K562 (cell line): ENCODE measurements around the gene FRMPD4. TPM values are rescaled to one million over a fixed set of nuclear protein-coding genes. Genes with fewer than 3 reads are reported as not detected.

Experiments used
- ATAC-seq: fragments of 200-7000 bp; cut with Tn5 transposase; 3 replicates; pipeline ENCODE4 v1.9.1; 2020; ENCODE audit warnings: moderate library complexity
- BruUV-seq: library from RNA; stranded (reverse); fragments of 400-500 nt; replicated peaks from 2 replicates; lab custom pipeline; 2021; lab: Mats Ljungman, UMichigan
- CTCF ChIA-PET: fragments of 300-600 bp; formaldehyde crosslinking; extraction: SDS; loops from one replicate; lab custom pipeline; 2021; ENCODE audit warnings: low intra/inter-chr PET ratio; lab: Yijun Ruan, JAX
- POLR2A ChIA-PET: fragments of 300-600, 350-650 bp; sonication (Branson Sonifier 250); formaldehyde crosslinking; extraction: SDS; loops from one replicate; lab custom pipeline; 2021; ENCODE audit warnings: antibody characterized with exemption, inconsistent platforms; lab: Yijun Ruan, JAX
- DNase-seq, 4 experiments: peaks; one replicate each; pipeline versions ENCODE4 v3.0.0 to v3.0.0-alpha.2; 2011 to 2018; ENCODE audit warnings: low spot score in 3 of 4, mixed read lengths in 3 of 4; ENCODE audit errors: extremely low read depth in 1 of 4
- FAIRE-seq: peaks from 2 replicates; lab custom pipeline; 2011; peaks lifted over from hg19 to GRCh38; lab: Jason Lieb, UNC
- H2AFZ ChIP-seq: 2 replicates; pipeline ENCODE4 v1.6.0; 2011; ENCODE audit warnings: low read depth, low read length, control low read depth, inconsistent platforms
- H3K27ac ChIP-seq: fragments of 200-600 bp; 3 replicates; pipeline ENCODE4 v1.8.0; 2011; ENCODE audit warnings: low read depth, mild to moderate bottlenecking, control low read depth, inconsistent platforms, low read length, moderate library complexity, mixed read lengths; ENCODE audit errors: extremely low read depth
- H3K27me3 ChIP-seq, 2 experiments: fragments of 300-600 bp in 1 of 2; 2 replicates in 1 of 2; 3 replicates in 1 of 2; pipeline versions ENCODE4 v1.6.0 to v1.8.0; 2011; ENCODE audit warnings: inconsistent platforms in 2 of 2, low read length in 2 of 2, mild to moderate bottlenecking in 1 of 2, mixed read lengths in 1 of 2, moderate library complexity in 1 of 2; ENCODE audit not compliant: control insufficient read depth in 2 of 2, insufficient read depth in 2 of 2
- H3K36me3 ChIP-seq: fragments of 300-600 bp; 3 replicates; pipeline ENCODE4 v1.8.0; 2011; ENCODE audit warnings: mild to moderate bottlenecking, low read length, inconsistent platforms; ENCODE audit not compliant: control insufficient read depth, insufficient read depth
- H3K4me1 ChIP-seq, 2 experiments: fragments of 200-600 bp in 1 of 2; replicated peaks in 1 of 2; 2 replicates in 1 of 2; 3 replicates in 1 of 2; pipeline versions ENCODE4 v1.5.1 to v1.8.0; 2011; ENCODE audit warnings: inconsistent platforms in 2 of 2, low read length in 2 of 2, mild to moderate bottlenecking in 1 of 2, mixed read lengths in 1 of 2, moderate library complexity in 1 of 2; ENCODE audit not compliant: control insufficient read depth in 2 of 2, insufficient read depth in 2 of 2
- H3K4me2 ChIP-seq: 2 replicates; pipeline ENCODE4 v1.6.1; 2011; ENCODE audit warnings: low read length, control low read depth, inconsistent platforms, mixed read lengths; ENCODE audit not compliant: insufficient read depth
- H3K4me3 ChIP-seq: fragments of 200-600 bp; sonication (generic), shearing (Covaris generic); 2 replicates; pipeline ENCODE4 v1.5.1; 2016; ENCODE audit warnings: control low read depth, inconsistent platforms
- H3K79me2 ChIP-seq: fragments of 200-600 bp; 3 replicates; pipeline ENCODE4 v1.8.0; 2011; ENCODE audit warnings: low read length, inconsistent platforms; ENCODE audit not compliant: control insufficient read depth, insufficient read depth
- H3K9ac ChIP-seq, 2 experiments: 2 replicates each; pipeline versions ENCODE4 v1.6.0 to v1.6.1; 2011; ENCODE audit warnings: low read depth in 2 of 2, low read length in 2 of 2, control low read depth in 1 of 2, inconsistent platforms in 1 of 2, mild to moderate bottlenecking in 1 of 2, mixed read lengths in 1 of 2; ENCODE audit not compliant: insufficient read depth in 1 of 2
- H3K9me1 ChIP-seq: one replicate; pipeline ENCODE4 v1.6.0; 2011; ENCODE audit warnings: inconsistent platforms, mild to moderate bottlenecking, low read length, moderate library complexity; ENCODE audit not compliant: control insufficient read depth, insufficient read depth
- H3K9me3 ChIP-seq: replicated peaks from 2 replicates; pipeline ENCODE4 v1.5.1; 2011; ENCODE audit warnings: low read depth, low read length, inconsistent platforms; ENCODE audit not compliant: control insufficient read depth, insufficient read depth
- H4K20me1 ChIP-seq: replicated peaks from 2 replicates; pipeline ENCODE4 v1.6.1; 2011; ENCODE audit warnings: low read length, inconsistent platforms, mixed read lengths; ENCODE audit not compliant: control insufficient read depth, insufficient read depth
- BRF2 ChIP-seq: IDR thresholded peaks from 3 replicates; pipeline ENCODE4 v1.6.1; 2011; ENCODE audit warnings: borderline replicate concordance, mild to moderate bottlenecking; ENCODE audit not compliant: insufficient read length, insufficient read depth
- ELF2 ChIP-seq: fragments of 250-450 bp; sonication (Bioruptor Pico); IDR thresholded peaks from 2 replicates; pipeline ENCODE4 v1.5.0; 2021; ENCODE audit warnings: mild to moderate bottlenecking
- MGA ChIP-seq: fragments of 450-650 bp; IDR thresholded peaks from 2 replicates; pipeline ENCODE4 v1.6.1; 2016; ENCODE audit warnings: mild to moderate bottlenecking, moderate library complexity
- MYBL2 ChIP-seq, 2 experiments: fragments of 450-650 bp in 1 of 2; sonication (generic) in 1 of 2; formaldehyde crosslinking in 1 of 2; IDR thresholded peaks; 2 replicates each; pipeline versions ENCODE4 v1.6.1 to v1.8.1; 2017 to 2022; ENCODE audit warnings: borderline replicate concordance in 1 of 2, inconsistent platforms in 1 of 2, low read depth in 1 of 2, mild to moderate bottlenecking in 1 of 2, missing genetic modification reagents in 1 of 2, moderate library complexity in 1 of 2
- NR3C1 ChIP-seq: sonication (generic); formaldehyde crosslinking; IDR thresholded peaks from 2 replicates; pipeline ENCODE4 v1.8.1; 2022; ENCODE audit warnings: missing genetic modification reagents
- POLR2AphosphoS5 ChIP-seq: IDR thresholded peaks from 2 replicates; pipeline ENCODE4 v1.6.1; 2011; ENCODE audit warnings: mild to moderate bottlenecking, low read depth, low read length, moderate library complexity; ENCODE audit not compliant: control insufficient read depth, insufficient read depth
- POLR2G ChIP-seq: fragments of 200-400 bp; formaldehyde crosslinking; IDR thresholded peaks from 2 replicates; pipeline ENCODE4 v1.6.1; 2017; ENCODE audit warnings: low read depth, mild to moderate bottlenecking, antibody characterized with exemption, low read length, moderate library complexity
- RB1 ChIP-seq: fragments of 450-650 bp; IDR thresholded peaks from 2 replicates; pipeline ENCODE4 v1.6.1; 2017; ENCODE audit warnings: low read depth, mild to moderate bottlenecking
- RCOR1 ChIP-seq, 2 experiments: IDR thresholded peaks; 2 replicates each; pipeline ENCODE4 v1.6.1; 2012; ENCODE audit warnings: low read depth in 2 of 2, low read length in 2 of 2, borderline replicate concordance in 1 of 2, improper control_type of control experiment in 1 of 2
- ZNF764 ChIP-seq: fragments of 250-450 bp; sonication (Bioruptor Pico); IDR thresholded peaks from 2 replicates; pipeline ENCODE4 v1.4.0; 2020; ENCODE audit warnings: low read depth, mild to moderate bottlenecking, moderate library complexity
- WGBS: fragments of 100-300 bp; shearing (Covaris generic); methylation state at CpG from one replicate; pipeline ENCODE4 v1.1.6; 2016; ENCODE audit warnings: low coverage, mixed read lengths; ENCODE audit not compliant: insufficient coverage; ENCODE audit errors: missing lambda C conversion rate; 5-methylcytosine and 5-hydroxymethylcytosine counted together
- in situ Hi-C: fragments of 300-500 bp; cut with MboI; formaldehyde crosslinking; loops from 4 replicates; pipeline ENCODE4 v1.15.0; 2018; ENCODE audit warnings: inconsistent platforms, mixed read lengths
- intact Hi-C: fragments of 100-400 bp; cut with micrococcal nuclease; formaldehyde crosslinking; loops from 2 replicates; pipeline ENCODE4 v1.14.2; 2022
- polyA plus RNA-seq, 8 experiments: library from polyadenylated mRNA; depleted of rRNA in 4 of 8; stranded (reverse) in 5 of 8; unstranded in 3 of 8; fragments of >200 nt; fragmentation: Nextera tagmentation in 2 of 8; fragmentation: Illumina TruSeq in 1 of 8; extraction: Ambion mirVana in 2 of 8; extraction: Trizol in 1 of 8; gene quantifications; 2 replicates each; pipeline versions ENCODE4 v1.2.1 to v1.2.3, GENCODE V29; 2011 to 2014; ENCODE audit warnings: inconsistent platforms in 1 of 8, missing spikeins in 1 of 8
- total RNA-seq, 7 experiments: library from RNA; depleted of rRNA in 6 of 7; stranded (reverse); fragments of >200 nt in 6 of 7; fragmentation: Illumina TruSeq in 2 of 7; extraction: Trizol in 2 of 7; gene quantifications; 2 replicates each; pipeline versions ENCODE4 v1.2.1 to v1.2.3, GENCODE V29; 2011 to 2021; ENCODE audit warnings: low replicate concordance in 1 of 7

The FRMPD4 gene
- total and polyA plus RNA-seq, 9 of the 15 experiments (the other 6 are each of a cell fraction or from before 2014, with no cell fraction given), result not detected

GRCh38 chrX:12240491-12240890 is 102.2 kb downstream of the FRMPD4 start:
- intact Hi-C loops, result no loop called here
- CTCF ChIA-PET, result no interaction called here
- TF ChIP-seq POLR2AphosphoS5, result no peak
- TF ChIP-seq ELF2 (CRISPR knock-in tag), result no peak
- TF ChIP-seq POLR2G, result no peak
- TF ChIP-seq BRF2, result no peak
- TF ChIP-seq RB1, result no peak
- TF ChIP-seq RCOR1 (IDR thresholded peaks at IDR 0.05; ENCODE audit: borderline replicate concordance in 1 of 2, low read depth in 2 of 2, low read length in 2 of 2), result no peak
- TF ChIP-seq NR3C1 (CRISPR knock-in tag), result no peak
- TF ChIP-seq MGA, result no peak
- TF ChIP-seq MYBL2 (IDR thresholded peaks at IDR 0.05; ENCODE audit: low read depth), result no peak
- no peak for TF ChIP-seq MYBL2 (CRISPR knock-in tag; IDR thresholded peaks at IDR 0.05; ENCODE audit: borderline replicate concordance)
- no peak for TF ChIP-seq ZNF764 (CRISPR knock-in tag)

More at GRCh38 chrX:12240491-12240890, 102.2 kb downstream of the FRMPD4 start:
- Histone ChIP-seq H3K27me3 (no peaks in the 10 kb centered on the region), H3K27ac (no peak overlapping the region), H3K36me3 (no peaks in the 10 kb centered on the region), H3K79me2 (no peaks in the 10 kb centered on the region), H3K4me2 (no peak overlapping the region), H3K4me3 (no peak overlapping the region), H4K20me1 (no peaks in the 10 kb centered on the region), H3K9ac (no peak overlapping the region), H2AFZ (no peak overlapping the region), H3K9me1 (no peaks in the 10 kb centered on the region), H3K4me1 (no peaks in the 10 kb centered on the region), H3K9me3 (no peaks in the 10 kb centered on the region)
- whole genome bisulfite sequencing, result 13% methylated on average over 1 of the region's 1 CpG
- in situ Hi-C loops, result no loop called here
- FAIRE-seq, result no peak
- no TSS peak for BruUV-seq
- DNase-seq, result no peak
- POLR2A ChIA-PET, result interaction anchor here (0.5 kb wide), 1 partner anchor 1665 kb away, joined by 4 read pairs; no protein-coding TSS in a partner anchor
- ATAC-seq, result no peak
